OCI-LY3 (cell line): ENCODE results near the gene EIF4A3.

ENCODE experiments used
- CTCF ChIP-seq: fragments of 200-600, 300-600 bp; sonication (generic); IDR thresholded peaks from 2 replicates; pipeline ENCODE4 v1.5.1; 2014; ENCODE audit warnings: antibody characterized with exemption, low read length, low read depth
- EZH2phosphoT487 ChIP-seq: fragments of 200-600 bp; shearing (Covaris generic); IDR thresholded peaks from 2 replicates; pipeline ENCODE4 v1.6.1; 2018; ENCODE audit warnings: antibody characterized with exemption, mixed run types, low read depth

- no peak for TF ChIP-seq CTCF
- no peak for TF ChIP-seq EZH2phosphoT487
Measured at GRCh38 chr17:80191192-80191591, 44.3 kb upstream of the EIF4A3 start.
